MM.1S (cell line): ENCODE measurements around the gene BBX.

Experiments
- DNase-seq: peaks from one replicate; pipeline ENCODE4 v3.0.0-alpha.2; 2015
- H2AFZ ChIP-seq: fragments of 300-600 bp; sonication (generic); 2 replicates; pipeline ENCODE4 v1.6.0; 2016; ENCODE audit warnings: antibody characterized with exemption, low read length
- H3F3A ChIP-seq: fragments of 300-600 bp; sonication (generic); 2 replicates; pipeline ENCODE4 v1.6.1; 2016; ENCODE audit warnings: mild to moderate bottlenecking, antibody characterized with exemption, low read length, moderate library complexity, mixed read lengths; ENCODE audit not compliant: insufficient read depth
- H3K27ac ChIP-seq: fragments of 300-600 bp; sonication (generic); 2 replicates; pipeline ENCODE4 v1.5.1; 2016; ENCODE audit warnings: mild to moderate bottlenecking, low read length
- H3K27me3 ChIP-seq: fragments of 300-600 bp; sonication (generic); replicated peaks from 2 replicates; pipeline ENCODE4 v1.6.0; 2016; ENCODE audit warnings: low read length; ENCODE audit not compliant: insufficient read depth
- H3K36me3 ChIP-seq: fragments of 300-600 bp; sonication (generic); replicated peaks from 2 replicates; pipeline ENCODE4 v1.6.1; 2016; ENCODE audit warnings: mild to moderate bottlenecking, low read length, mixed read lengths; ENCODE audit not compliant: insufficient read depth
- H3K4me1 ChIP-seq: fragments of 300-600 bp; sonication (generic); 2 replicates; pipeline ENCODE4 v1.6.1; 2016; ENCODE audit warnings: low read length, mixed read lengths
- H3K4me2 ChIP-seq: fragments of 300-600 bp; sonication (generic); 2 replicates; pipeline ENCODE4 v1.6.0; 2016; ENCODE audit warnings: low read depth, low read length
- H3K4me3 ChIP-seq: fragments of 300-600 bp; sonication (generic); 2 replicates; pipeline ENCODE4 v1.5.1; 2016; ENCODE audit warnings: low read length, mixed read lengths
- H3K79me2 ChIP-seq: fragments of 300-600 bp; sonication (generic); 2 replicates; pipeline ENCODE4 v1.6.1; 2016; ENCODE audit warnings: mixed run types, low read length, mixed read lengths
- H3K9ac ChIP-seq: fragments of 300-600 bp; sonication (generic); 2 replicates; pipeline ENCODE4 v1.6.1; 2016; ENCODE audit warnings: low read length, mixed read lengths
- H3K9me2 ChIP-seq: fragments of 300-600 bp; sonication (generic); replicated peaks from 2 replicates; pipeline ENCODE4 v1.6.1; 2016; ENCODE audit warnings: mild to moderate bottlenecking, low read length, mixed read lengths; ENCODE audit not compliant: insufficient read depth
- H3K9me3 ChIP-seq: fragments of 300-600 bp; sonication (generic); replicated peaks from 2 replicates; pipeline ENCODE4 v1.6.1; 2016; ENCODE audit warnings: mild to moderate bottlenecking, low read length, mixed read lengths; ENCODE audit not compliant: insufficient read depth
- H4K20me1 ChIP-seq: fragments of 300-600 bp; sonication (generic); 2 replicates; pipeline ENCODE4 v1.6.1; 2016; ENCODE audit warnings: mild to moderate bottlenecking, low read length, moderate library complexity, mixed read lengths; ENCODE audit not compliant: insufficient read depth
- EZH2 ChIP-seq: fragments of 300-600 bp; sonication (generic); optimal IDR thresholded peaks from 2 replicates; pipeline ENCODE3; 2017; ENCODE audit warnings: low read depth, mild to moderate bottlenecking, antibody characterized with exemption, low read length, mixed read lengths
- EZH2phosphoT487 ChIP-seq: fragments of 300-600 bp; sonication (generic); IDR thresholded peaks from 2 replicates; pipeline ENCODE4 v1.6.1; 2018; ENCODE audit warnings: antibody characterized with exemption, low read length
- TF ChIP-seq, protein P1 (sequence below): fragments of 300-600 bp; sonication (generic); IDR thresholded peaks from 2 replicates; pipeline ENCODE4 v1.5.1; 2016; ENCODE audit warnings: antibody characterized with exemption, low read length, mixed read lengths

The BBX gene

DNA sequence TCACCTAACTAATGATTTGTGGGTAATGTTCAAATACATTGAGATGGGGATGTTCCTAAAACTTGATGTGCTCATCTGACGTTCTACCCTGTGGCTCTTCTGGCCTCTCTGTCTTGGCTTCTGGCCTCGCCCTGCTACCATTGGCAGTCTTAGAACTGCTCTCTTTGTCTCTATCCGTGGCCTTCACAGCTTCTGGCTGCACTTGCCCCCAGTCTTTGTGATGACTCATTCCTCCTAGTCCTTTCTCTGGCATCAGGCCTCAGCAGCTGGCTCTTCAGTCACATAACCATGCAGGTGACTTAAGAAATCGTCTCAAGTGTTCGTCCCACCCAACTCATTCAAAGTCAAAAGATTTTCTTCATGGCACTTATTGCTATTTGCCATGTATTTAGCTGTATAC, 188.1 kb downstream of the BBX start:
- Histone ChIP-seq H3K79me2 (no peaks in the 10 kb centered on the region), H3K9me2 (no peaks in the 10 kb centered on the region), H3K27ac (no peak overlapping the region), H4K20me1 (no peaks in the 10 kb centered on the region), H3K4me2 (no peak overlapping the region), H2AFZ (no peak overlapping the region), H3K9ac (no peak overlapping the region), H3F3A (no peaks in the 10 kb centered on the region), H3K4me1 (no peaks in the 10 kb centered on the region), H3K4me3 (no peak overlapping the region), H3K27me3 (no peaks in the 10 kb centered on the region), H3K36me3 (no peaks in the 10 kb centered on the region), H3K9me3 (no peaks in the 10 kb centered on the region)
- DNase-seq: no peak
- no peak for TF ChIP-seq EZH2
- TF ChIP-seq, protein P1, sequence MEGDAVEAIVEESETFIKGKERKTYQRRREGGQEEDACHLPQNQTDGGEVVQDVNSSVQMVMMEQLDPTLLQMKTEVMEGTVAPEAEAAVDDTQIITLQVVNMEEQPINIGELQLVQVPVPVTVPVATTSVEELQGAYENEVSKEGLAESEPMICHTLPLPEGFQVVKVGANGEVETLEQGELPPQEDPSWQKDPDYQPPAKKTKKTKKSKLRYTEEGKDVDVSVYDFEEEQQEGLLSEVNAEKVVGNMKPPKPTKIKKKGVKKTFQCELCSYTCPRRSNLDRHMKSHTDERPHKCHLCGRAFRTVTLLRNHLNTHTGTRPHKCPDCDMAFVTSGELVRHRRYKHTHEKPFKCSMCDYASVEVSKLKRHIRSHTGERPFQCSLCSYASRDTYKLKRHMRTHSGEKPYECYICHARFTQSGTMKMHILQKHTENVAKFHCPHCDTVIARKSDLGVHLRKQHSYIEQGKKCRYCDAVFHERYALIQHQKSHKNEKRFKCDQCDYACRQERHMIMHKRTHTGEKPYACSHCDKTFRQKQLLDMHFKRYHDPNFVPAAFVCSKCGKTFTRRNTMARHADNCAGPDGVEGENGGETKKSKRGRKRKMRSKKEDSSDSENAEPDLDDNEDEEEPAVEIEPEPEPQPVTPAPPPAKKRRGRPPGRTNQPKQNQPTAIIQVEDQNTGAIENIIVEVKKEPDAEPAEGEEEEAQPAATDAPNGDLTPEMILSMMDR: no peak

DNA sequence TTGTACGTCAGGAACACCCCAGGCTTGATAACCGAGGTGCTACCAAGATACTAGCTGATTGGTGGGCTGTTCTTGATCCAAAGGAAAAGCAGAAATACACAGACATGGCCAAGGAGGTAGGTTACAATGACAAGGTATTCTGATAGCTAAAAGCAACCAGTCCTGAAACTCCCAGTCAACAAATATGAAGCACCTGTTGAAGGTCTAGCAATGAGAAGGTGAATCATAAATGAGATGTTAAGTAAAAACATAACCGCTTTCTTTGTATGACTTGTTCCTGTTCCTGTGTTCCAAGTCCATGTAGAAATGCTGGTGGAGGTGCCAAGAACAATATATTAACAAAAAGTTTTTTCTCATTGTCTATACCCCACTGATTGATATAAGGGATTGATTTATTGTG, 194.0 kb downstream of the BBX start:
- no peak overlapping the region for H3K27ac ChIP-seq
- no peak overlapping the region for H2AFZ ChIP-seq
- H3K27me3 ChIP-seq: no peaks in the 10 kb centered on the region
- H3K36me3 ChIP-seq: no peaks in the 10 kb centered on the region
- no peak overlapping the region for H3K4me3 ChIP-seq
- H3K9ac ChIP-seq: no peak overlapping the region
- H3K9me2 ChIP-seq: no peaks in the 10 kb centered on the region
- H3K4me2 ChIP-seq: no peak overlapping the region
- no peaks in the 10 kb centered on the region for H3K79me2 ChIP-seq
- DNase-seq: no peak
- no peaks in the 10 kb centered on the region for H3K9me3 ChIP-seq
- no peaks in the 10 kb centered on the region for H3F3A ChIP-seq
- H3K4me1 ChIP-seq: peaks cover 15% of the 10 kb centered on the region
- TF ChIP-seq EZH2: no peak
- TF ChIP-seq, protein P1: no peak
- TF ChIP-seq EZH2phosphoT487: no peak
- H4K20me1 ChIP-seq: no peaks in the 10 kb centered on the region

DNA sequence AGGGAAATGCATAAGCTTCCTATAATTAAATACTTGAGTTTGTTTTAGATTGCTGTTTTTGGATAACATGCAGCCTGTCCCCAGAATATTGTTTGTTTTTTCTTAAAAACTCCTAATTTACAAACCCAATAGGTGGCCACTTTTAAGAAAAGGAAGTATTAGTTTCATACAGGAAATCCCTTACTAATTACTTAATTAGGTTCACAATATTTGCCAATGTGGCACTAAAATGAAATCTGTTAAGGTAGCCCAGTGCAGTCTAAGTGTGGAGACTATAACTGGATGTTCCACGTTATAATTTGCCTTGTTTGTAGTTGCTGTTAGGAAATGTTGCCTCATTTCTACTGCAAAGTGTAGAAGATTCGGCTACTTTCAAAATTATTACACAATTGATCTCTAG, 195.8 kb downstream of the BBX start:
- H3K4me3 ChIP-seq: no peak overlapping the region
- H3K4me2 ChIP-seq: no peak overlapping the region
- DNase-seq: no peak
- no peak overlapping the region for H3K27ac ChIP-seq
- peaks cover 15% of the 10 kb centered on the region for H3K4me1 ChIP-seq
- no peaks in the 10 kb centered on the region for H3K27me3 ChIP-seq
- TF ChIP-seq EZH2: no peak
- TF ChIP-seq EZH2phosphoT487: no peak
- TF ChIP-seq, protein P1: no peak
- H3K9me3 ChIP-seq: no peaks in the 10 kb centered on the region
- H4K20me1 ChIP-seq: no peaks in the 10 kb centered on the region
- no peaks in the 10 kb centered on the region for H3F3A ChIP-seq
- no peaks in the 10 kb centered on the region for H3K36me3 ChIP-seq
- H3K9ac ChIP-seq: no peak overlapping the region
- no peaks in the 10 kb centered on the region for H3K9me2 ChIP-seq
- H3K79me2 ChIP-seq: no peaks in the 10 kb centered on the region
- no peak overlapping the region for H2AFZ ChIP-seq

DNA sequence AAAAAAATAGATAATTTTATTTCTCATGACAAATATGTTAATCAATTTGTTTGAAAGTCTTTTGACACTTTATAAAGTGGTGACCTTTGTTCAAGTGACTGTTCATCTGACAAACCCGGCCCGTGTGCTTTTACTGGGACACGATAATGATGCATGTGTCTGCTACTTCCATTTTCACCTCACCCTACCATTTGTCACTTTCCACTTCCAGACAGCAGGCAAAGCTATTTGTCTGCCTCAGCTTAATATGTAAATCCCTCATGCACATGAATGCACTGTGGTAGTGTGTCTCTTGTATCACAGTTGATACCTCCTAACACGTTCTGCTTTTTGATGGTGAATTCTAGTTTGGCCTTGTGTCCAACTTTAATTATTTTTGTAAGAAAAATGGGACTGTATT, 204.3 kb downstream of the BBX start:
- no peak for DNase-seq
- H3K36me3 ChIP-seq: no peaks in the 10 kb centered on the region
- no peak overlapping the region for H3K4me3 ChIP-seq
- H3K27ac ChIP-seq: no peak overlapping the region
- no peak overlapping the region for H2AFZ ChIP-seq
- H3K4me2 ChIP-seq: no peak overlapping the region
- H3F3A ChIP-seq: no peaks in the 10 kb centered on the region
- no peaks in the 10 kb centered on the region for H3K9me2 ChIP-seq
- H3K9ac ChIP-seq: no peak overlapping the region
- no peaks in the 10 kb centered on the region for H3K79me2 ChIP-seq
- H3K4me1 ChIP-seq: no peaks in the 10 kb centered on the region
- H3K27me3 ChIP-seq: no peaks in the 10 kb centered on the region
- no peak for TF ChIP-seq EZH2phosphoT487
- TF ChIP-seq, protein P1: no peak
- TF ChIP-seq EZH2: no peak
- no peaks in the 10 kb centered on the region for H4K20me1 ChIP-seq
- H3K9me3 ChIP-seq: no peaks in the 10 kb centered on the region
